Measurements from ENCODE around the gene FAM222A. TPM values are rescaled to one million over a fixed set of nuclear protein-coding genes. Genes with fewer than 3 reads are reported as not detected.

The FAM222A gene
- polyA plus RNA-seq, 6 donors from 2014 or later: 0.29 to 0.30 TPM; not detected in 4

DNA sequence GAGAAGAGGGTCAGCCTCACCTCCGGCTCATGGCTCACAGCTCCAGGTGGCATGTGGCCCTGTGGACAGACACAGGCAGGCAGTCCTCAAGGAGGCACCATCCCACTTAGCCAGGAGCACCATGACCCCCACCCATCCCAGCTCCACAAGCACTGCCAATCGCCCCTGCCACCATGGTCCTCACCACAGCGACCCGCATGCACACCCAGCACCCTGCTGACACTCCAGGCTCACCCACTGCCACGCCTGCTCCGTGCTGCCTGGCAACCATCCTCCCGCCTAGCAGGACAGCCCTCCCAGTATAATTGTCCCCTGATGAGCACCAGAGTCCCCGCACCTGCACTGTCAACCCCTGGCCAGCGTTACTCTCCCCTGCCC lies 68.7 kb downstream of the FAM222A start:
- Mint-ChIP-seq H3K36me3 (no peaks in the 10 kb centered on the region), H3K9me3 (peaks cover 0 to 6% (median 4%) of the 10 kb centered on the region in 7 donors), H3K27me3 (peaks cover 7 to 27% (median 8%) of the 10 kb centered on the region in 3 donors), H3K27ac (no peak overlapping the region), H3K4me3 (no peak overlapping the region), H3K4me1 (peaks cover 0 to 3% (median 0%) of the 10 kb centered on the region in 3 donors)
- ATAC-seq (ENCODE audit: low read depth in 2 of 2) (no peak), DNase-seq (no peak)

DNA sequence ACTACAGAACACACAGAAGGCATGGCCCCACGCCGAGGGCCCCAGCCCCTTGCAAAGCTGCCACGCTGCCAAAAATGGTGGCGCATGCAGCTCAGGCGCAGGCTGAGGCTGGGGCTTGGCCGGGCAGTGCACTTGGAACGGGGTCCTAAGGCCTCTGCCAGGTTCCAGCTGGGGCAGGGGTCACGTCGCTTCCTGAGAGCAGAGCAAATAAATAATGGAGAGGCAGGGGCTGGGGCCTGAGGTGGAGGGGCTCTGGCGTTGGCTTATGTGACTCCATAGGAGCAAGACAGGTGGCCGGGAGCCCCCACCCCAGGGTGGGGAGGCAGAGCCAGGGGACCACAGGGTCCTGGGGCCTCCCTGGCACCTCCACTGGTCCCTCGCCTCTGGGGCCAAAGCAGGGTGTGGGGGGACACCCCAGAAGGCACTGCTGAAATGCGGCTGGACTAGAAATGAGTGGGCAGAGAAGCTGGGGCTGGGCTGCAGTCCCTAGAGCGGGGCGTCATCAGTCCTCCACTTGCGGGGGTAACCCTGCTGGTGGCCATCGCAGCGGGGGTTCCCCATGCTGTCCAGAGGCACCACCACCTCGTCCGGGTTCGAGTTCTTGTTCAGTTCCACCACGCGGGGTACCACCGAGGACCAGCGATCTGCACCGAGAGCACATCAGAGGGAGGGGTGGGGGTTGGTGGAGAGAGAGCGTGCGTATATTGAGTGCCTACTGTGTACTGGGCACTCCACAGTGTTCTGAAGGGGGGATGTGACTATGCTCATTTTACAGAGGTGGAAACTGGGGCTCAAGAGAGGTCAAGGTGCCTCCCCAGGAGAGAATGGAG lies 69.7 kb downstream of the FAM222A start:
- H3K4me1 Mint-ChIP-seq: peaks cover 0 to 3% (median 0%) of the 10 kb centered on the region in 3 donors
- H3K27ac Mint-ChIP-seq: peak overlapping the region in 1 of 6 donors; percentile 75
- no peak overlapping the region for H3K4me3 Mint-ChIP-seq
- H3K27me3 Mint-ChIP-seq: peaks cover 7 to 27% (median 8%) of the 10 kb centered on the region in 3 donors
- no peaks in the 10 kb centered on the region for H3K36me3 Mint-ChIP-seq
- H3K9me3 Mint-ChIP-seq: peaks cover 0 to 6% (median 4%) of the 10 kb centered on the region in 7 donors
- DNase-seq (no peak), ATAC-seq (ENCODE audit: low read depth in 2 of 2) (no peak)

- peaks cover 0 to 3% (median 0%) of the 10 kb centered on the region in 3 donors for H3K4me1 Mint-ChIP-seq
- no peak overlapping the region for H3K4me3 Mint-ChIP-seq
- no peaks in the 10 kb centered on the region for H3K36me3 Mint-ChIP-seq
- peaks cover 0 to 6% (median 3%) of the 10 kb centered on the region in 7 donors for H3K9me3 Mint-ChIP-seq
- DNase-seq: no peak
- H3K27me3 Mint-ChIP-seq: peaks cover 7 to 27% (median 8%) of the 10 kb centered on the region in 3 donors
- no peak for ATAC-seq (ENCODE audit: low read depth in 2 of 2)
- no peak overlapping the region for H3K27ac Mint-ChIP-seq
Observed at GRCh38 chr12:109783965-109784244, 70.3 kb downstream of the FAM222A start.

DNA sequence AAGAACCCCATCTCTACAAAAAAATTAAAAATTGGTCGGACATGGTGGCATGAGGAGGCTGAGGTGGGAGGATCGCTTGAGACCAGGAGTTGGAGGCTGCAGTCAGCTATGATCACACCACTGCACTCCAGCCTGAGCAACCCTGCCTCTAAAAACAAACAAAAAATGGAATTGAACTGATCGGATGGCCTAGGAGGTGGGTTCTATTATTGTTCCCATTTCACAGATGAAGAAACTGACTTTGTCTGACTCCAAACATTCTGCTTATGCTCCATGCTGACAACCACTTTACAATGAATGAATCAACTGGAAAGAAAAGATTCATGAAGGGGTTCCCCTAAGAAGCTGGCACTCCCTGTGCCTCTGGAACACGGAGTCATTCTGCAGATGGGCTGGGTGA lies 72.2 kb downstream of the FAM222A start:
- Mint-ChIP-seq H3K4me3 (no peak overlapping the region), H3K36me3 (no peaks in the 10 kb centered on the region), H3K27ac (no peak overlapping the region), H3K9me3 (peaks cover 0 to 3% (median 0%) of the 10 kb centered on the region in 7 donors), H3K27me3 (peaks cover 8 to 36% (median 8%) of the 10 kb centered on the region in 3 donors), H3K4me1 (peaks cover 0 to 3% (median 0%) of the 10 kb centered on the region in 3 donors)
- DNase-seq (no peak), ATAC-seq (ENCODE audit: low read depth in 2 of 2) (no peak)

- Mint-ChIP-seq H3K4me1 (peaks cover 0 to 3% (median 0%) of the 10 kb centered on the region in 3 donors), H3K4me3 (no peak overlapping the region), H3K27me3 (peaks cover 8 to 32% (median 9%) of the 10 kb centered on the region in 3 donors), H3K9me3 (peaks cover 0 to 3% (median 0%) of the 10 kb centered on the region in 7 donors), H3K36me3 (no peaks in the 10 kb centered on the region), H3K27ac (no peak overlapping the region)
- DNase-seq (no peak), ATAC-seq (ENCODE audit: low read depth in 2 of 2) (no peak)
Observed at GRCh38 chr12:109786799-109787198, 73.2 kb downstream of the FAM222A start.

DNA sequence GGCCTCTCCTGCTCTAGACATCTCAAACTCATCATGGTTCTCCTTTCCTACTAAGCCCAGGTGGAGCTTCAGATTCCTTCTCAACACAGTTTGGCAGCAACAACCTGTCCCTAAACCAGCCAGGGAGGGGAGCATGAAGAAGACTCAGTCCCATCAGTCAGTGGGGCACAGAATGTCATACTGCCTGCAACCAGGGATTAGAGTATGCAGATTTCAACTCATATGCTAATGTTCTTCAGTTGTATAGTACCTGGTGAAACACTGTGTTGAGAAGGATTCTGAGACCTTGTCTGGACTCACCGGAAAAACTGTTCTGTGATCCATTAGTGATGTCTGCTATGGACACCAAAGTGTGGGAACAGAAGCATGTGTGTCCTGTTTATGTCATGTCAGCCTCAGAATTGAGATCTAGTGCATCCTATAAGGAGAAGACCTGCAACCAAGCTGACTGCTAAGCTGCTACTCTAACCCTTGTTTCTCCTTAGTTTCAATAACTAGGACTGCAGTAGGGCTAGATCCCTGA lies 76.0 kb downstream of the FAM222A start:
- ATAC-seq (ENCODE audit: low read depth in 2 of 2) (no peak), DNase-seq (no peak)
- peak overlapping the region in 2 of 6 donors; percentile 57 to 74 for H3K27ac Mint-ChIP-seq
- H3K4me1 Mint-ChIP-seq: no peaks in the 10 kb centered on the region
- peaks cover 8 to 24% (median 14%) of the 10 kb centered on the region in 3 donors for H3K27me3 Mint-ChIP-seq
- H3K36me3 Mint-ChIP-seq: no peaks in the 10 kb centered on the region
- H3K4me3 Mint-ChIP-seq: no peak overlapping the region
- H3K9me3 Mint-ChIP-seq: no peaks in the 10 kb centered on the region

DNA sequence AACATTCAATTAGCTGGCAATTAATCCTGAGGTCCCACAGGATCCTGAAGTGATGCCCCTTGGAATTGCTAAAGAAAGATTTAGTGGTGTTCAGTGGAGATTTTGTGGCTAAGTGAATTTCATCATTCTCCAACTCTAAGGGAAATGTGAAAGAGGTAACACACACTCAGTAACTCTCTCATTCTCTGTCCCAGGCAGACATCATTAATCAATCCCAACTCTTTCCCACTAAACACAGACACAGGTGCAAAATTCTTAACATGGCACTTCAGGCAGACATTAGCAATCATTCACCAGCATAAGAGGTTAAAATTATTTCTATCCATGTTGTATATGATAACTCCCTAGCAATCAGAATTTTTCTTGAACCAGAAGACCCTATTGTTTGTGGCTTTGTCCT lies 79.4 kb downstream of the FAM222A start:
- ATAC-seq (ENCODE audit: low read depth in 2 of 2): no peak
- H3K9me3 Mint-ChIP-seq: no peaks in the 10 kb centered on the region
- H3K27me3 Mint-ChIP-seq: peaks cover 7 to 36% (median 21%) of the 10 kb centered on the region in 3 donors
- H3K27ac Mint-ChIP-seq: no peak overlapping the region
- no peak overlapping the region for H3K4me3 Mint-ChIP-seq
- no peaks in the 10 kb centered on the region for H3K4me1 Mint-ChIP-seq
- no peaks in the 10 kb centered on the region for H3K36me3 Mint-ChIP-seq
- DNase-seq: no peak

- Mint-ChIP-seq H3K4me3 (peak overlapping the region in 1 of 8 donors; percentile 11), H3K4me1 (no peaks in the 10 kb centered on the region), H3K27ac (no peak overlapping the region), H3K36me3 (no peaks in the 10 kb centered on the region), H3K27me3 (peaks cover 7 to 40% (median 24%) of the 10 kb centered on the region in 3 donors), H3K9me3 (no peaks in the 10 kb centered on the region)
- DNase-seq (no peak), ATAC-seq (ENCODE audit: low read depth in 2 of 2) (no peak)
Observed at GRCh38 chr12:109793411-109793810, 79.8 kb downstream of the FAM222A start.

DNA sequence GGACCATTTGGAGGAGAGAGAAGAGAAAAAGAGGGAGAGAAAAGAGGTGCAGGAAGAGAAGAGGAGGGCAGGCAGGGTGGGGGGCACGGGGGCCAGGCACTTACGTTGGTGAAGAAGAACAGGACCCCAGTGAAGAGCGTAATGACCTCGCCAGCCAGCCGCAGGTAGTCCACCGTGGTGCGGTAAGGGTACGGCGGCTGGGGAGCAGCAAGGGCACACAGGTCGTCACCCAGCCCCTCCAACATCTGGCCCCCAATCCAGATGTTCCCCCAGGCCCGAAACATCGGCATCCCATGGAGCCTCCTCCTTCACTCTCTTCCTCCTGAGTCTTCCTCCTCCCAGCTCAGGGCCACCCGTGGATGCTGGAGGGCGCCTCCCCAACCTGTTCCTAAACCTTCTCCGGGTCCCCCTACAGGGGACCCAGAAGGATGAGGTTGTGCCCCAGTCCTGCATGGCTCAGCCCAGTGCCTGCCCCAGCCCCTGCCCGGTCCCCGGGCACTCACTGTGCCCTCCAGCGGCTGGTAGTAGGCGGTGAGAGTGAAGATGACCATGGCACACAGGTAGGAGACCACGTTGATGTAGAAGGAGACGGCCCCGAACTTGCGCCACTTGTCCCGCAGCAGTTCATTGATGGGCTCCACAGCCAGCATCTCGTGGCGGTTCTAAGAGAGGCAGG lies 80.3 kb downstream of the FAM222A start:
- ATAC-seq (ENCODE audit: low read depth in 2 of 2): no peak
- Mint-ChIP-seq H3K9me3 (no peaks in the 10 kb centered on the region), H3K27me3 (peaks cover 7 to 42% (median 26%) of the 10 kb centered on the region in 3 donors), H3K4me3 (peak overlapping the region in 1 of 8 donors; percentile 11), H3K4me1 (no peaks in the 10 kb centered on the region), H3K27ac (peak overlapping the region in 1 of 6 donors; percentile 26), H3K36me3 (no peaks in the 10 kb centered on the region)
- DNase-seq: no peak

- DNase-seq (no peak), ATAC-seq (ENCODE audit: low read depth in 2 of 2) (no peak)
- Mint-ChIP-seq H3K4me1 (no peaks in the 10 kb centered on the region), H3K27ac (no peak overlapping the region), H3K27me3 (peaks cover 3 to 42% (median 24%) of the 10 kb centered on the region in 3 donors), H3K4me3 (no peak overlapping the region), H3K36me3 (no peaks in the 10 kb centered on the region), H3K9me3 (no peaks in the 10 kb centered on the region)
Observed at GRCh38 chr12:109795023-109795422, 81.4 kb downstream of the FAM222A start.

GRCh38 chr12:109796057-109796456 lies 82.4 kb downstream of the FAM222A start:
- ATAC-seq (ENCODE audit: low read depth in 2 of 2): no peak
- no peak for DNase-seq
- Mint-ChIP-seq H3K4me1 (no peaks in the 10 kb centered on the region), H3K27me3 (peaks cover 3 to 42% (median 17%) of the 10 kb centered on the region in 3 donors), H3K27ac (no peak overlapping the region), H3K36me3 (no peaks in the 10 kb centered on the region), H3K9me3 (no peaks in the 10 kb centered on the region), H3K4me3 (no peak overlapping the region)

GRCh38 chr12:109797905-109798669 lies 84.5 kb downstream of the FAM222A start:
- no peaks in the 10 kb centered on the region for H3K4me1 Mint-ChIP-seq
- no peaks in the 10 kb centered on the region for H3K36me3 Mint-ChIP-seq
- ATAC-seq (ENCODE audit: low read depth in 2 of 2) (no peak), DNase-seq (no peak)
- H3K4me3 Mint-ChIP-seq: no peak overlapping the region
- no peaks in the 10 kb centered on the region for H3K9me3 Mint-ChIP-seq
- H3K27me3 Mint-ChIP-seq: peaks cover 3 to 29% (median 11%) of the 10 kb centered on the region in 3 donors
- H3K27ac Mint-ChIP-seq: peak overlapping the region in 2 of 6 donors; percentile 47 to 63

GRCh38 chr12:109798691-109799090 lies 85.1 kb downstream of the FAM222A start:
- Mint-ChIP-seq H3K4me3 (no peak overlapping the region), H3K4me1 (no peaks in the 10 kb centered on the region), H3K9me3 (no peaks in the 10 kb centered on the region), H3K36me3 (no peaks in the 10 kb centered on the region), H3K27ac (no peak overlapping the region), H3K27me3 (peaks cover 3 to 23% (median 11%) of the 10 kb centered on the region in 3 donors)
- DNase-seq (no peak), ATAC-seq (ENCODE audit: low read depth in 2 of 2) (no peak)
